ENCODE data around the gene RHPN2.
"Not testable (repeated sequence)": the region's sequence is repeated elsewhere in the genome, so short reads cannot be mapped to it uniquely, and the experiment has no call there.

GRCh38 chr19:32982488-32982887 is 82.2 kb downstream of the RHPN2 start:
- TF ChIP-seq CTCF (conservative IDR thresholded peaks at IDR 0.05; ENCODE audit: low read length); EZH2phosphoT487 (IDR thresholded peaks at IDR 0.05; ENCODE audit: borderline replicate concordance): not testable (repeated sequence)

Data from Loucy (cell line).